Hematopoietic multipotent progenitor cell treated with erythropoietin and hydrocortisone succinate and interleukin-3 and kit ligand, for 4 days (in vitro differentiated cells): ENCODE data around the gene SPRYD3.
A peak's percentile ranks its signal among the peaks of the same experiment; 100 is the strongest.
"Not testable (repeated sequence)": the region's sequence is repeated elsewhere in the genome, so short reads cannot be mapped to it uniquely, and the experiment has no call there.

Experiments
- DNase-seq: peaks from one replicate; pipeline ENCODE4 v3.0.0-alpha.2; 2015

The SPRYD3 gene

DNA sequence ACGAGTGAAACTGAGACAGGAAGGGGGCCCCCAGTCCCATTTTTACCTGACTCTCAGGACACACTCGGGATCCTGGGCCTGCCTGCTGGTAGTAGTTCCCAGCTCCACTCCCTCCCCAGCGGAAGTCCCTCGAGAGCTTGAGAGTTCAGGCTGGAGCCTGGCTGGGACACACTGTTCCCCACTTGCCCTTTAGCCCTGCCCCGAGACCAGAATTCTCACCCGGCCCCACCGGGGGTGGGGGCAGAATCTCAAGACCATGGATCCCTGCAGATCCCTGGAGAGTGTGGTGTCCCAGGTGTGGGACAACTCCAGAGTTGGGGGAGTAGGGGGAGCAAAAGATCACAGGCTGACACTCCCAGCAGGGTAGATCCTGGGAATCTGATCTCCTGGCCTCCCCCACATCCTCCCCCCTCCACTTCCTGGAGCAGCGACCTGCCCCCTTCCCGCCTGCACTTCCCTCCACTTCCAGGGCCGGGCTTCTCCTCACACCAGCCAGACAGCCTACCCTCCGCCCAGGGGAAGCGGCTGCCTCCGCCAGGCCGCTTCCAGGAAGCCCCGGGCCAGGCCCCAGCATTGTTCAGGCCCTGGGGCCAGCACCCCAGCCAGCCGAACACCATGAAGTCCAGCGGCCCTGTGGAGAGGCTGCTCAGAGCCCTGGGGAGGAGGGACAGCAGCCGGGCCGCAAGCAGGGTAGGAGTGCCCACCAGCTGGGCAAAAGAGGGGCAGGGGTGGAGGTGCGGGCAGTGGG is 29.4 kb downstream of the SPRYD3 start, which contains the start of gene TNS2:
Gene TNS2 (plus strand): TSS at position 495 of the 748 bp plus-strand sequence. CDS start 121 bp downstream, at position 616.
- no peak for DNase-seq

DNA sequence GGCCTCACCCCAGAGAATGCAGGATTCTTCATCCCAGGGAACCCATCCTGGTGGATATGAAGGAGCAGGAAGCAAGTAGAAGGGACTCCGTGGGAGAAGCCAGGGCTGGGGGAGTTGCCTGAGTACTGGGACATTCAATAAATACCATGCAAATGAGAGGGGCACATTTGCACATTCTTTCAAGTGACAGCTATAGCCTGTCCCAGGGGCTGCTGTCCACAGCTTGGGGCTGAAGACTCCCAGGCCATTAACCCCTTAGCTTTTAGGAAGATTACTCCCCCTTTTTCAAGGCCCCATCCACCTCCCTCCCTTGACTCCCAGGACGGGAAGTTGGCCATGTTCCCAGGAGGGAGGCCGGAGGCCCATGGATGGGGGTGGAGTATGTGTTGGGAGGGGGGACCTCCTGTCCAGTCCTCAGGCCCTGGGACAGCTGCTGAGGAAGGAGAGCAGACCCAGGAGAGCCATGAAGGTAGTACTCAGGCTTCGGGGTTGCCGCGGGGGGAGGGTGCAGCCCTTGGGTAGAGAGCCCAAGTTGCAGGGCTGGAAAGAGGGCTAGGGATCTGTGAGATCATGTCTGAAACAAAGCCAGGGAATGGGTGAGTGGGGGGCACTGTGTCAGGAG is 30.3 kb downstream of the SPRYD3 start:
- DNase-seq: no peak

DNA sequence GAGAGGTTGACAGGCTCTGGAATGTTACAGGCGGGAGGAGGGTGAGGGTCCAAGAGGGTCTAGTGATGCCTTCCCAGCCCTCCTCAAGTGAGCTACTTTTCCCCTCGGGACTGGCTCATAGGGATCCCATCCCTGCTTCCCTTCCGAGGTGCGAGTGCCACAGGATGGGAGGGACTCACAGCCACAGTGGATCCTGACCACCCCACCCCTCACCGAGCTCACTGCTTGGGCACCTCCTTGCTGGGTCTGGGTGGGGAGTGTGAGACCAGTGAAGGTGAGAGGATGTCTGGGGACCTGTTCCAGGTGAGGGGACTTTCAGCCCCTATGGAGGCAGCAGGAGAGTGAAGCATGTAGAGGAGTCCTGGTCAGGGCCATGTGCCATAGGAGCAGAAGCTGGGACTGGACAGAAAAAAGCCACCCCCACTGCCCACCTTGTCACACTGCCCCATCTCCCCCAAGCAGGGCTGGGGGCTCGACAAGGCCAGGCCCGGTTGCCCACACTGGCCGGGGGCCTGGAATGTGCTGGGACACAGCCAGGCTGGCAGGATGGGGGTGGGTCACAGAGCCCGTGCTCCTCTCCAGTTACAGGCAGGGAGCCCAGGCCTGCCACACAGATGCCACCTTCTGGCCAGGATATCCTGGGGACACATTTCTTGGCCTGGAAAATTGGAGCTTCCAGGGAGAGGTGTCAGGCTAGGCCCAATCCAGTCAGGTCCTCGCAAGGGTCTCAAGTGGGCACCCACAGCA is 31.0 kb downstream of the SPRYD3 start:
- no peak for DNase-seq

DNA sequence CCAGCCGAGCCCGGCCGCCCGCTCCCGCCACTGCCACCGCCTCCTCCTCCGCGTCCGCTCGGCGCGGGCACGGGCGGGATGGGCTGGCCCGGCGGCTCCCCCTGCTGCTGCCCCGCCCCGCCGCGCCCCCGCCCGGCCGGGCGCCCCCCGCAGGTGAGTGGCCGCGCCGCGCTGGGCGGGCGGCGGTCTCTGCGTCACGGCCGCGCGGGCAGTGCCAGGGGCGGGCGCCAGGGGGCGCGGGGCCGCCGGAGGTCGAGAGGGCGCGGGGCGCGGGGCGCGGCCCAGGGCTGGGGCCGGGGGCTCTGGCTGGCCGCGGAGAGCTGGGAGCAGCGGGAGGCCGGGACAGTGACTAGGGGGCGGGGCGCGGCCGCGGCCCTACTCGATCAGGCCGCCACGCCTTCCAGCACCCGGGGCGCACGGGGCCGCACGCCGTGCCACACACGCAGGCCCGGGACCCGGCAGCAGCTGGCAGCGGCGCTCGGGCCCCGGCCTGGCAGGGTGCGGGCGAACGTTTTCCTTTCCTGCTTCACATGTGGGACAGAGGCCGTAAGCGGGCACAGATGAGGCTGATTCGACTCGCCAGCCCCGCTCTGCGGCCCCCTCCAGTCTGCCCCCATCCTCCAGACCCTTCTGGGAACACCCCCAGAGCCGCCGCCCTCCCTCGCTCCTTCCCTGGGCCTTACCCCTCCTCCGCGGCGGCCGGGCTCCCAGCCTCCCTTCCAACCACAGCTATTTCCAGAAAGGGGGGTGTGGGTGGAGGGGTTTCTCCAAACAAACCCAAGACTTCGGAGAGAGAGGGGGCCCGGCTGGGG is 31.8 kb downstream of the SPRYD3 start:
- peak; percentile 78 for DNase-seq

DNA sequence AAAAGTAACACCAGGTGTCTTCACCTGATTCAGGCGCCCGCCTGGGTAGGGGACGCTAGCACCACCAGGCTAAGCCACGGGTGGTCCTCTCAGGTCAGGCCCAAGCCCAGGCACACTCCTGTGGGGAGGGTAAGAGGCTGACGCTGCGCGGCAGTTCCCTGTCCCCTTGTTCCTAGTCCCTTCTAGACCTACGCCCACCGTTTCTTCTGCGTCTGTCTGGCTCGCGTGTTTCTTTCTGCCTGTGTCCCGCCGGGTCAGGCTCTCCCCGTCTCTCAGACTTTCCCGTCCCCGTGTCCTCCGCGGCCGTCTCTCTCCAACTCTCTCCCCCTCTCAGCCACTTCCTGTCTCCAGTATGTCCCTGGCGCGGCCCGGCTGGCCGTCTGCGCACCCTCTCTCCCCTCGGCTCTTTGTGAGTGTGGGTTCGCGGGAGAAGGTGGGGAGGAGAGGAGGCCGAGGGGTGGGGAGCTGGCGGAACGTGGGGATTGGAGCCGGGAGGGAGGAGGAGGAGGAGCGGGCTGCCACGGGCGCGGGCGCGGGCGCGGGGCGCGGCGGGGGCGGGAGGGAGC is 32.5 kb downstream of the SPRYD3 start:
- peak; percentile 84 for DNase-seq

GRCh38 chr12:53045696-53046045 is 33.5 kb downstream of the SPRYD3 start:
- DNase-seq: no peak

DNA sequence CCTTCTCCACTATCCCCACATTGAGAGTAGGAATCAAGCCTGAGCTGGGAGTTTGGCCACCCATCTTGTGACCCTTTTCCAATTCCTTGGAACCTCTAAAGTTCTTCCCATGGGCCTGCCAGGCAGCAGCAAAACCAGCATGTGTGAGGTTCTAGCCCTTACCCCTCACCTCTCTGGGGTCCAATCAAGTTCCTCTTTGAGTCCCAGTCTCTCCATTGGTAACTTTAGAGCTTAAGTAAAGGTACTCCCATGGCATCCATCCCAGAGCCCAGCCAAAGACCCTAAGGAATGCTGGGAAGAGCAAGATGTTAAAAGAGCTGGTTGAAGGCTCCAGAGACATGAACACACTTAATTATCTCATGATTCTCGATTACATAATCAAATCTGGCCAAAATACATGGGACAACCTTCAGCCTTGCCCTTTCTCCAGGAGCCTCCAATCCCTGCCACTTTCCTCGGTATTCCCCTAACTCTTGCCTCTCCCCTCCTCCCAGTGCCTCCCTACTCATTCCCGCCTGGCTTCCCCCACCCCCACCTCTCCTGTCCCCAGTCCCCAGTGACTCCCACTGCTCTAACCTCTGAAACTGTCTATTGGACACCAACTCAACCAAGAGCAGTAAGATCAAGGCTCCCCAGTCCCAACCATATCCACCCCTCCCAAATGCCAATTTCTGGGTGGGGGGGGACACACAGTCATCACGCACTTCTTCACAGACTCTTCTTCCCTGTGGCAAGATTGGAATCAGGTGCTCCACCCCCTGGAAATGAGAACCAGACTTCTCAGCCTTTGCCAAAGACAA is 34.1 kb downstream of the SPRYD3 start:
- no peak for DNase-seq

- DNase-seq: peak; percentile 40
Observed at GRCh38 chr12:53044052-53044581, 35.1 kb downstream of the SPRYD3 start.

GRCh38 chr12:53042607-53043454 is 36.4 kb downstream of the SPRYD3 start:
- peak; percentile 29 for DNase-seq

GRCh38 chr12:53039851-53040250 is 39.3 kb downstream of the SPRYD3 start:
- no peak for DNase-seq

- DNase-seq: no peak
Observed at GRCh38 chr12:53036802-53037201, 42.4 kb downstream of the SPRYD3 start.

DNA sequence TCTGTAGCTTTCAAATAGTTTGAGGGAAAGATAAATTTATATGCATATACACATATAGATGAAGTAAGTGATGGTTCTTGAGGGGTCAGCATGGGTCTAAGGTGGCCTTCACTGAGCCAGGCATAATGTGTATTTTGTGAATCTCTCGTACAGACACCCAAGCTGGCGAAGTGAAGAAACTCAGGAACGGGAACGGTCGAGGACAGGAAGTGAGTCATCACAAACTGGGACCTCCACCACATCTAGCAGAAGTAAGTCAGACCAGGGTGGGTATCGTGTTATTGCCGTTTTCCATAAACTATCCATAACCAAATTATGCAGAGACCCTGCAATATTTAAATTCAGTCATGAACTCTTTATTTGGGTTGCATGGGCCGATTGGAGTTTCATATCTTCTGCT is 44.7 kb downstream of the SPRYD3 start:
- no peak for DNase-seq

DNA sequence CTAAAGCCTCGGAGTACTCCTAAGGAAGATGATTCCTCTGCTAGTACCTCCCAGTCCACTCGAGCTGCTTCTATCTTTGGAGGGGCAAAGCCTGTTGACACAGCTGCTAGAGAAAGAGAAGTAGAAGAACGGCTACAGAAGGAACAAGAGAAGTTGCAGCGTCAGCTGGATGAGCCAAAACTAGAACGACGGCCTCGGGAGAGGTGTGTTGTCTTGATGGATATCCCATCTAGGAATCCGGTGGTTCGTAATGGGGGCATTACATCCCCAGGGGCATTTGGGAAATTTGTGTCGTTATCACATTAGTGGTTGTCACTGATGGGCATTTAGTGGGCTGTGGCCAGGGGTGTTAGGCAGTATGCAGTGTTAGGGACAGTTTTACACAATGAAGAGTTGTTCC is 45.4 kb downstream of the SPRYD3 start:
- not testable (repeated sequence) for DNase-seq

- DNase-seq: no peak
Observed at GRCh38 chr12:53031616-53032015, 47.6 kb downstream of the SPRYD3 start.

- DNase-seq: not testable (repeated sequence)
Observed at GRCh38 chr12:53027014-53027413, 52.2 kb downstream of the SPRYD3 start.

GRCh38 chr12:53025250-53025649 is 53.9 kb downstream of the SPRYD3 start:
- DNase-seq: no peak

- DNase-seq: no peak
Observed at GRCh38 chr12:53014709-53015108, 64.5 kb downstream of the SPRYD3 start.
